ENCODE measurements around the gene CNTNAP5.

The CNTNAP5 gene

DNA sequence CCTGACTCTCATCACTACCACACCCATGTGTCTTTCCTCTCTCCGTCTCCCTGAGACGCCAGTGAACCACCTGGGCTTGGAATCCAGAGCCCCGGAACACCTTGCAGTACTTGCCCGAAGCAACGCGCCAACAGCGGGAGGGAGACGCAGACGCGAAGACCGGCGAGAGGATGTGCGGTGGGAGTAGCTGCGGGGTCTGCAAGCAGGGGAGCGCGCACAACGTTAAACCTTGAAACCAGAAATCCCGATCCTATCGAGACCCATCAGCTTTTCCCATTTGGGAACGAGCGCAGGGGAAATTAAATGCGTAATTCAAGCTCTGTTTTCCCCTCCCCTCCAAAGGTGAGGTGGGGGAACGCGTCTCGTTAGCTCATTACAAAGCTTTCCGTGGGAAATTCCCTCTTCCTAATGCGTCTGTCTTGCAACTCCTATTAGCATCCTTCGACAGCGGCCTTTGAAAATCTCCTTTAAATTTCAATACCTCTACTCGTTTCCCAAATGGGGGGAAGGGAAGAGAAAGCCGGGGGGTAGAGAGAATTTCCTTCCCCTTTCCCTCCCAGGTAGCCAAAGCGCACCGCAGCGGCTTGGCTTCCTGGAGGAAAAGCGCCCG lies 421 bp upstream of the CNTNAP5 start:
- Histone ChIP-seq H3K27ac (no peak overlapping the region), H3K4me3 (no peak overlapping the region)
- TF ChIP-seq, protein P1, sequence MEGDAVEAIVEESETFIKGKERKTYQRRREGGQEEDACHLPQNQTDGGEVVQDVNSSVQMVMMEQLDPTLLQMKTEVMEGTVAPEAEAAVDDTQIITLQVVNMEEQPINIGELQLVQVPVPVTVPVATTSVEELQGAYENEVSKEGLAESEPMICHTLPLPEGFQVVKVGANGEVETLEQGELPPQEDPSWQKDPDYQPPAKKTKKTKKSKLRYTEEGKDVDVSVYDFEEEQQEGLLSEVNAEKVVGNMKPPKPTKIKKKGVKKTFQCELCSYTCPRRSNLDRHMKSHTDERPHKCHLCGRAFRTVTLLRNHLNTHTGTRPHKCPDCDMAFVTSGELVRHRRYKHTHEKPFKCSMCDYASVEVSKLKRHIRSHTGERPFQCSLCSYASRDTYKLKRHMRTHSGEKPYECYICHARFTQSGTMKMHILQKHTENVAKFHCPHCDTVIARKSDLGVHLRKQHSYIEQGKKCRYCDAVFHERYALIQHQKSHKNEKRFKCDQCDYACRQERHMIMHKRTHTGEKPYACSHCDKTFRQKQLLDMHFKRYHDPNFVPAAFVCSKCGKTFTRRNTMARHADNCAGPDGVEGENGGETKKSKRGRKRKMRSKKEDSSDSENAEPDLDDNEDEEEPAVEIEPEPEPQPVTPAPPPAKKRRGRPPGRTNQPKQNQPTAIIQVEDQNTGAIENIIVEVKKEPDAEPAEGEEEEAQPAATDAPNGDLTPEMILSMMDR (IDR thresholded peaks at IDR 0.05) = no peak
- DNase-seq (ENCODE audit: low spot score) = no peak

DNA sequence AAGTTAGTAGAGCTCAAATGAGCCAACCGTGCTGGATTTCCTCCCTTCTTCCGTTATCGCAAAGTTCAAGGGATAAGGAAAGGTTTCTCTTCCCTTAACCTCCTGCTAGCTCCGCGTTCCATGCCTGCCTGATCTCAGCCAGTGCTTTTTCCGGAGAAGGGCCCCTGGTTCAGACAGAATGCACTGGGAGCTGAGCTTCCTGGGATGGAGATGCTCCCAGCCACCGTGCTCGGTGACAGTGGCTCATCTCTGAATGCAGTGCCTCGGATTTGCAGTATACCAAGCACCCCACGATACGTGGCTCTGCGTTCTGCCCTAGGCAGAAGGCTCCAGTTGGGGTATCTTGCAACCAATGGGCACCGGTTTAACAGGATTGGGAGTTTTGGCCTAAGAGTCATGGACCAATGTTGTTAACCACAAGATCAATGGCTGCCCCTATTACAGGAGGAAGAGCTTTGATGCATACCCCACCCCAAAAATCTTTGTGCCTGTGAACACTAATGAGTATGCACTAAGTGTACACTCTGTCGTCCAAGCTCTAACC lies 876 bp downstream of the CNTNAP5 start:
- Histone ChIP-seq H3K27ac (no peak overlapping the region), H3K4me3 (no peak overlapping the region)
- DNase-seq (ENCODE audit: low spot score) = no peak
- TF ChIP-seq, protein P1 (IDR thresholded peaks at IDR 0.05) = no peak

DNA sequence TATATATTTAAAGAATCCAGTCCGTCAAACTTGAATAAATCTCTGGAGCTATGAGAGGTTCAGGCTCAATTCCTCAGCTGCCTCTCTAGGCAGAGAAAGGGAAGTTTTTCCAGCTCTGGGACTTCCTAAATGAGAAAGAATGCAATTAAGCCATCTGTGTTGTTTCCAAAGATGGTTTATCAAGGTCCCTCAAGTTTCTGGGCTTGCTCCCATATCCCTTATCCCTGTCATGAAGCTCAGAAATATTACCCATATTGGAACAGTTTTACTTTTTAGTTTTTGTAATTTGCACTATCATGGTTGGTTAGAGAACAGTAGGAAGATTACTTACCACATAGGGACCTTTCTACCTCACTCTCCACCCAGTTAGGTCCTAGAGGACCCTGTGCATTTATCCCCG lies 1.4 kb downstream of the CNTNAP5 start:
- DNase-seq (ENCODE audit: low spot score) = no peak
- TF ChIP-seq, protein P1 (IDR thresholded peaks at IDR 0.05) = no peak
- Histone ChIP-seq H3K27ac (no peak overlapping the region), H3K4me3 (no peak overlapping the region)

DNA sequence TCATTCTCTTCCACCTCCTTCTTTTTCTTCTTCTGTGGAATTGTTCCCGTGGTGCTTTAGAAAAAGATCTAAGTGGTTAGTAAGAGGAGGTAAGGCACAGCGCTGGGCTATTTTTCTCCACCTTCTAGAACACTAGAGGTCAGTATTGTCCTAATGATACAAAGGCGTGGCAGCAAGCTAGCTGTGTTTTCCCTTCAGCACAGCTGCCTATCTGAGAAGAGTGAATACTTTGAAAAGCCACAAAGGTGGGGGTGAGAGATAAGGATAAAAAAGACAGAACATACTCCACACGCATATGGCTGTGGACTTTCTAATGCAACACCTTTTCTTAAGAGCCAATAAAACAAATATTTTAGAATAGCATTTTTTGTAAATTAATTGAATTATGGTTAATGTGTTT lies 2.1 kb downstream of the CNTNAP5 start:
- TF ChIP-seq, protein P1 (IDR thresholded peaks at IDR 0.05) = peak; percentile 41
- Histone ChIP-seq H3K4me3 (no peak overlapping the region), H3K27ac (no peak overlapping the region)
- DNase-seq (ENCODE audit: low spot score) = no peak

DNA sequence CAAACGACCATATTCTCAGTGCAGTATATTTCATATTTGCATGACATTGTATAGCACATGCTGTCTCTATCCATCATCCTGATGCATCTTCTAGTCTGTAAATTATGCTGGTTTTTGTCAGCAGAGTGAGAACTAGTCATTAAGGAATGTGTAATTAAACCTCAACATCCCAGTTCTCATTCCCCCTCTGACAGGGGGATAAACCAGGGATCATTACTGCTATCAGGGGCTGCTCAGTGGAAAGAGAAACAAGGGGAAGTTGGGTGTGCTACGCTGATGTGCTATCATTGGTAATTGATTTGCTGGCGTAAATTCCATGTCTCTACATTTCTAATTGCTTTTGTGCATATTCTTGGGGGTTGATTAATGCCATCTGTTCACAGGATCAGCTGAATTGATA lies 7.7 kb downstream of the CNTNAP5 start:
- no peak overlapping the region for H3K4me3 ChIP-seq
- TF ChIP-seq, protein P1 (IDR thresholded peaks at IDR 0.05) = no peak
- DNase-seq (ENCODE audit: low spot score) = no peak
- H3K27ac ChIP-seq = no peak overlapping the region

DNA sequence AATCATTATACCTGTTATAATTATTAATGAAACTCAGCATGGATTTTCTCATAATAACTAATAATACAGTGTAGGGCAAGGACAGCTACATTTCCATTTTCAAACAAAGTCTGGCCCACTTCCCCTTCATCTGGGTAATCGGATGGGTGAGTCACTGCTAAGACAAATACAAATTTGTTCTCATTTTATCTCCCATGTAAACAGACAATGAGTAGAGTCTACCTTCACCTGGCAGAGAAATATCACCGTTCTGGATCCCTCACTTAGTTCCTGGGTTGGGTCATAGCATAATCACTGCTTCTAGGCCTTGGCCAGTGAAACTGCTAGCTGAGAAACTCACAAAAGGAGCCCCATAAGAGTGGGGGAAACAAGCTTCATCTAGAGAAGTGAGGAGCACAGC lies 9.2 kb downstream of the CNTNAP5 start:
- TF ChIP-seq, protein P1 (IDR thresholded peaks at IDR 0.05) = no peak
- no peak for DNase-seq (ENCODE audit: low spot score)
- Histone ChIP-seq H3K4me3 (no peak overlapping the region), H3K27ac (no peak overlapping the region)

DNA sequence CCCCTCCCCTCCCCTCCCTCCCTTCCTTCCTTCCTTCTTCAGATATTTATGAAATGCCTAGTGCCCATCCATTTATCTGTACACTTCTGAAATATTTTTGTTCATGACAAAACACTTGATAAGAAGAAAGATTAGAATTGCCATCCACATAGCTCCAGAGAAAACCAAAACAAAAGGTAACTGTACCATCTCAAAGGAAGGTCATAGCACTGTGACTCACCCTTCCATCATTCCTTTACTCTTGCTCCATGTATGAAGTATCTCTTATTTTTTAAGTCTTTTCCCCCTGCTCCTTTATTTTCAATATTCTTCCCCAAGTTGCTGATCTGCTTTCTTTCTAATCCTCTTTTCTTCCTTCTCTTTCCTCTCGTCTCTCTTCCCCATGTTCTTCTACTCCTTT lies 9.9 kb downstream of the CNTNAP5 start:
- DNase-seq (ENCODE audit: low spot score) = no peak
- TF ChIP-seq, protein P1 (IDR thresholded peaks at IDR 0.05) = no peak
- Histone ChIP-seq H3K4me3 (no peak overlapping the region), H3K27ac (no peak overlapping the region)

All from coronary artery (tissue), 2 donors.